Keratinocyte (primary cell): ENCODE data around the gene POGZ.

Source experiments
- CTCF ChIP-seq, 3 experiments: IDR thresholded peaks in 1 of 3; conservative IDR thresholded peaks in 1 of 3; optimal IDR thresholded peaks in 1 of 3; 2 replicates in 2 of 3; 3 replicates in 1 of 3; pipeline versions ENCODE3 to v1.5.1; 2011; ENCODE audit warnings: low read length in 3 of 3, mild to moderate bottlenecking in 3 of 3, moderate library complexity in 2 of 3, control low read depth in 1 of 3, inconsistent platforms in 1 of 3; ENCODE audit not compliant: insufficient read depth in 2 of 3; ENCODE audit errors: extremely low read depth in 1 of 3
- EZH2 ChIP-seq: IDR thresholded peaks from one replicate; pipeline ENCODE4 v1.6.1; 2012; ENCODE audit warnings: inconsistent platforms, mild to moderate bottlenecking, low read length, moderate library complexity

GRCh38 chr1:151356696-151357095, 102.6 kb downstream of the POGZ start:
- TF ChIP-seq CTCF (optimal IDR thresholded peaks at IDR 0.05 in 1 of 3, IDR thresholded peaks at IDR 0.05 in 1 of 3, conservative IDR thresholded peaks at IDR 0.05 in 1 of 3; ENCODE audit: extremely low read depth in 1 of 3, insufficient read depth in 2 of 3, low read length in 3 of 3), result no peak
- TF ChIP-seq EZH2, result no peak
